Measurements from ENCODE around the gene MYDGF. TPM values are rescaled to one million over a fixed set of nuclear protein-coding genes. Genes with fewer than 3 reads are reported as not detected.

Gene MYDGF
- total RNA-seq, 3 donors from 2014 or later, result 50.2 to 85.9 (median 54.8) TPM

DNA sequence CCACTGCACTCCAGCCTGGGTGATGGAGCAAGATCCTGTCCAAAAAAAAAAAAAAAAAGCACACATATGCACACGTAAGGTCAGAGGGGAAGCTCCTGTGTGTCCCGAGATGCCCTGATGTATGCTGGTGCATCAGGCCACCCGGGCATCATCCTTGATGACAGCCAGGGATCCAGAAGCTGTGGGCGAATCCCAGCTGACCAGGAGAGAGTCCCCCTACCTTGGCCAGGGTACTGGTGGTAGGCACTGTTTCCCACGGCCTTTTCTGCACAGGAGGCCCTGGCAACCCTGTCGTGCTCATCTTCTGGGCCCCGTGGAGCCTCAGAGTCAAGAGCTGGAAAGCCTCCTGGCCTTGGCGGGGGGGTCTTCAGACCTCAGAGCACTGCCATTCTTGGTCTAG lies 14.0 kb downstream of the MYDGF start:
- Histone ChIP-seq H3K4me3 (no peak overlapping the region), H3K4me1 (ENCODE audit: low read depth) (no peaks in the 10 kb centered on the region), H3K36me3 (ENCODE audit: low read depth) (no peaks in the 10 kb centered on the region), H3K9me3 (peaks cover 3% of the 10 kb centered on the region)
- intact Hi-C loops (cut with DNase I, micrococcal nuclease), result no loop called here
- TF ChIP-seq, protein P1, sequence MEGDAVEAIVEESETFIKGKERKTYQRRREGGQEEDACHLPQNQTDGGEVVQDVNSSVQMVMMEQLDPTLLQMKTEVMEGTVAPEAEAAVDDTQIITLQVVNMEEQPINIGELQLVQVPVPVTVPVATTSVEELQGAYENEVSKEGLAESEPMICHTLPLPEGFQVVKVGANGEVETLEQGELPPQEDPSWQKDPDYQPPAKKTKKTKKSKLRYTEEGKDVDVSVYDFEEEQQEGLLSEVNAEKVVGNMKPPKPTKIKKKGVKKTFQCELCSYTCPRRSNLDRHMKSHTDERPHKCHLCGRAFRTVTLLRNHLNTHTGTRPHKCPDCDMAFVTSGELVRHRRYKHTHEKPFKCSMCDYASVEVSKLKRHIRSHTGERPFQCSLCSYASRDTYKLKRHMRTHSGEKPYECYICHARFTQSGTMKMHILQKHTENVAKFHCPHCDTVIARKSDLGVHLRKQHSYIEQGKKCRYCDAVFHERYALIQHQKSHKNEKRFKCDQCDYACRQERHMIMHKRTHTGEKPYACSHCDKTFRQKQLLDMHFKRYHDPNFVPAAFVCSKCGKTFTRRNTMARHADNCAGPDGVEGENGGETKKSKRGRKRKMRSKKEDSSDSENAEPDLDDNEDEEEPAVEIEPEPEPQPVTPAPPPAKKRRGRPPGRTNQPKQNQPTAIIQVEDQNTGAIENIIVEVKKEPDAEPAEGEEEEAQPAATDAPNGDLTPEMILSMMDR (IDR thresholded peaks at IDR 0.05), result no peak
- ATAC-seq (no peak), DNase-seq (no peak)

DNA sequence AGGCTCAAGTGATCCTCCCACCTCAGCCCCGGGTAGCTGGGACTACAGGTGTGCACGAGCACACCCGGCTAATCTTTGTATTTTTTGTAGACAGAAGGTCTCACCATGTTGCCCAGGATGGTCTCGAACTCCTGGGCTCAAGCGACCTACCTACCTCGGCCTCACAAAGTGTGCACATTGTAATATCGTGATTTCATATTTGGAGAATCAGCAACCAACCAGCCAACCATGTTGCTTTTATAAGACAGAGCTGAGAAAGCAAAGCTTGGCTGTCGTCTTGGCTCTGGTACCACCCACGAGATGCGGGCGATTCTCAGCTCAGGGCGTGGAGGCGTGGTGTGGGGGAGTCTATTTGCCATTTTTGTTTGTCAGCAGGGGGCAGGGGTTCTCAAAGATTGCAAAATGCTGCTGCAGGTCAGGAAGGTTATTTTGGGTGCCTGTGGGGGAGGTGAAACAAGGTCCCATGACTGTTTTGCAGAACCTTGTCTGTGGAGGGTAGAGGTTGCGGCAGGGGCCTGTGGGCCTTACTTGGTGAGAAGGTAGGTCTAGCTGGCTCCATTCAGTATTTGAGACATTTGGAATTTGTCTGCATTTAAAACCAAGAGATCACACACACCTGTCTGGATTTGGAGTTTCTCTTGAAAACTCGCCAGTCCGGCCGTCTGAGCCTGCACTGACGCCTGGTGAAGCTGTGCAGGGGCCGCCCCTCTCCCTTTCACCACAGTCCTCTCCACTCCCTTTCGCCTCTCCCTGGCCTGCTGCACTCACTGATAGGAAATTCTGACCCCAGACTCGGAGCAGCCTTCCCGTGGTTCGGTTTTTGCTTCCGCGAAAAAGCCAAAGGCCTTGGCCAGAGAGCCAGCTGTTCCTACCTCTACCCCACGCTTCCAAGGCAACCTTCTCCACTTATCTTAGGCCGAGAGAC lies 15.4 kb downstream of the MYDGF start:
- ATAC-seq (no peak), DNase-seq (no peak)
- TF ChIP-seq, protein P1 (IDR thresholded peaks at IDR 0.05), result no peak
- Histone ChIP-seq H3K4me1 (ENCODE audit: low read depth) (no peaks in the 10 kb centered on the region), H3K9me3 (peaks cover 3% of the 10 kb centered on the region), H3K4me3 (no peak overlapping the region), H3K36me3 (ENCODE audit: low read depth) (no peaks in the 10 kb centered on the region)
- intact Hi-C loops (cut with DNase I, micrococcal nuclease), result no loop called here

DNA sequence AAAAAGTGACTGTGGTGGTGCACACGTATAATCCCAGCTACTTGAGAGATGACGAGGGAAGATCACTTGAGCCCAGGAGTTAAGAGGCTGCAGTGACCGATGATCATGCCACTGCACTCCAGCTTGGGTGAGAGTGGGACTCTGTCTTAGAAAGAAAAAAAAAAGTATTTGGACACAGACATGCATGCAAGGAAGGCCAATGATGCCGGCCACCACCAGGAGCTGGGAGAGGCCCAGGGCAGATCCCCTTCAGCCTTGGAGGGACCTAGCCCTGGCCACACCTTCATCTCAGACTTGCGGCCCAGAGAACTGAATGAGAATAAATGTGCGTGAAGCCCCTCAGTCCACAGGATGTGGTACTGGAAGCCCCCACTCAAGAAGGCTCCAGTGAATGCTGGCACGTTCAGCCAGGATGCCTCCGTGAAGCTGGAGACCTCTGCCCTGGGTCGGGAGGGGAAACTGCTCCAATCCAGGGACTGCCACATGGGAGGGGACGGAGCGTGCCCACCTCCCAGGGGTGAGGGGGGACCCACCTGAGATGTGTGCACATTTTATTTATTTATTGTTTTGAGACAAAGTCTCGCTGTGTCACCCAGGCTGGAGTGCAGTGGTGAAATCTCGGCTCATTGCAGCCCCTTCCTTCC lies 16.2 kb downstream of the MYDGF start:
- DNase-seq (no peak), ATAC-seq (no peak)
- Histone ChIP-seq H3K4me1 (ENCODE audit: low read depth) (no peaks in the 10 kb centered on the region), H3K4me3 (no peak overlapping the region), H3K36me3 (ENCODE audit: low read depth) (no peaks in the 10 kb centered on the region), H3K9me3 (peaks cover 3% of the 10 kb centered on the region)
- intact Hi-C loops (cut with DNase I, micrococcal nuclease), result no loop called here
- TF ChIP-seq, protein P1 (IDR thresholded peaks at IDR 0.05), result no peak

DNA sequence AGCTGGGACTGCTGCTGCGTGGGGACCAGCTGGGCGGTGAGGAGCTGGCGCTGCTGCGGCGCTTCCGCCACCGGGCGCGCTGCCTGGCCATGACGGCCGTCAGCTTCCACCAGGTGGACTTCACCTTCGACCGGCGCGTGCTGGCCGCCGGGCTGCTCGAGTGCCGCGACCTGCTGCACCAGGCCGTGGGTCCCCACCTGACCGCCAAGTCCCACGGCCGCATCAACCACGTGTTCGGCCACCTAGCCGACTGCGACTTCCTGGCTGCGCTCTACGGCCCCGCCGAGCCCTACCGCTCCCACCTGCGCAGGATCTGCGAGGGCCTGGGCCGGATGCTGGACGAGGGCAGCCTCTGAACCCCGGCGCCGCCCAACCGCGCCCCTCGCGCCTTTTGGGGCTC lies 18.1 kb downstream of the MYDGF start:
- Histone ChIP-seq H3K36me3 (ENCODE audit: low read depth) (no peaks in the 10 kb centered on the region), H3K9me3 (no peaks in the 10 kb centered on the region), H3K4me3 (no peak overlapping the region), H3K4me1 (ENCODE audit: low read depth) (no peaks in the 10 kb centered on the region)
- TF ChIP-seq, protein P1 (IDR thresholded peaks at IDR 0.05), result no peak
- intact Hi-C loops (cut with DNase I, micrococcal nuclease), result no loop called here
- no peak for ATAC-seq
- DNase-seq, result no peak

DNA sequence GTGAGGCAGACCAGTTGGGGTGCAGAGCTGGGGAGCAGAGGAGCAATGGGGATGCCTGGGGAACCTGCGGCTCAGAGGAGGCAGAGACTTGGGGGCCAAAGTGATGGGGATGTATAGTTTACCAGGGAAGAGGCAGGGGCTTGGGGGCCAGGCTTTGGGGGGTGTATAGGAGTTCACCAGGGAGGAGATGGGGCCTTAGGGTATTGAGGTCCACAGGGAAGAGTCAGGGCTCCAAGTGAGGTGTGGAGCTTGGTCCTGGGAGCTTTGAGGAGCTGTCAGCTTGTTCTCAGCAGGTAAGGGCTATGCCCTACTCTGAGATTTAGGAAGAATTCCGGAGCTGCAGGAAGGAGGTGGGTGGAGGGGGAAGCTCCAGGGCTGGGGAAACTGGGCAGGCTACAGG lies 20.0 kb downstream of the MYDGF start:
- TF ChIP-seq, protein P1 (IDR thresholded peaks at IDR 0.05), result no peak
- Histone ChIP-seq H3K9me3 (no peaks in the 10 kb centered on the region), H3K4me1 (ENCODE audit: low read depth) (no peaks in the 10 kb centered on the region), H3K36me3 (ENCODE audit: low read depth) (no peaks in the 10 kb centered on the region), H3K4me3 (no peak overlapping the region)
- no peak for DNase-seq
- no peak for ATAC-seq
- intact Hi-C loops (cut with DNase I, micrococcal nuclease), result no loop called here
